ENCODE results near the gene SYT8.
A peak's percentile ranks its signal among the peaks of the same experiment; 100 is the strongest.
"Not testable (repeated sequence)": the region's sequence is repeated elsewhere in the genome, so short reads cannot be mapped to it uniquely, and the experiment has no call there.

The SYT8 gene

GRCh38 chr11:1834779-1835670, at the start of gene SYT8:
Gene SYT8, plus strand, starts transcription at chr11:1834990. Its CDS starts 116 bp downstream, at chr11:1835106.
- DNase-seq, result no peak

- peak in 1 of 2 donors; percentile 53 for DNase-seq
Measured at GRCh38 chr11:1785749-1786413, 48.9 kb upstream of the SYT8 start.

- DNase-seq, result no peak
Measured at GRCh38 chr11:1786466-1786865, 48.3 kb upstream of the SYT8 start.

- no peak for DNase-seq
Measured at GRCh38 chr11:1791912-1792311, 42.9 kb upstream of the SYT8 start.

GRCh38 chr11:1792461-1792860, 42.3 kb upstream of the SYT8 start:
- no peak for DNase-seq

GRCh38 chr11:1793081-1793480, 41.7 kb upstream of the SYT8 start:
- DNase-seq, result no peak

GRCh38 chr11:1796413-1797011, 38.3 kb upstream of the SYT8 start:
- no peak for DNase-seq

- DNase-seq, result no peak
Measured at GRCh38 chr11:1797391-1798125, 37.2 kb upstream of the SYT8 start.

GRCh38 chr11:1803246-1803645, 31.5 kb upstream of the SYT8 start:
- no peak for DNase-seq

GRCh38 chr11:1803835-1804519, 30.8 kb upstream of the SYT8 start:
- not testable (repeated sequence) for DNase-seq

- DNase-seq, result no peak
Measured at GRCh38 chr11:1805525-1805924, 29.3 kb upstream of the SYT8 start.

- DNase-seq, result no peak
Measured at GRCh38 chr11:1807264-1807995, 27.4 kb upstream of the SYT8 start.

- DNase-seq, result peak in 1 of 2 donors; percentile 19
Measured at GRCh38 chr11:1810761-1811160, 24.0 kb upstream of the SYT8 start.

- DNase-seq, result no peak
Measured at GRCh38 chr11:1812274-1812673, 22.5 kb upstream of the SYT8 start.

- DNase-seq, result no peak
Measured at GRCh38 chr11:1812801-1813200, 22.0 kb upstream of the SYT8 start.

GRCh38 chr11:1813356-1813755, 21.4 kb upstream of the SYT8 start:
- not testable (repeated sequence) for DNase-seq

- no peak for DNase-seq
Measured at GRCh38 chr11:1814691-1815090, 20.1 kb upstream of the SYT8 start.

GRCh38 chr11:1815311-1815710, 19.5 kb upstream of the SYT8 start:
- no peak for DNase-seq

GRCh38 chr11:1815751-1816150, 19.0 kb upstream of the SYT8 start:
- no peak for DNase-seq

GRCh38 chr11:1817000-1817399, 17.8 kb upstream of the SYT8 start:
- no peak for DNase-seq

- no peak for DNase-seq
Measured at GRCh38 chr11:1817511-1817910, 17.3 kb upstream of the SYT8 start.

GRCh38 chr11:1819074-1819473, 15.7 kb upstream of the SYT8 start:
- DNase-seq, result peak in 1 of 2 donors; percentile 5

Measured in CD4-positive, alpha-beta T cell treated with Interleukin-4 for 1 hour (primary cell).